HG03280 (cell line): Measurements from ENCODE around the gene USP10.
"Not testable (repeated sequence)": the region's sequence is repeated elsewhere in the genome, so short reads cannot be mapped to it uniquely, and the experiment has no call there.

Source experiments
- ATAC-seq: cut with Tn5 transposase; IDR thresholded peaks from one replicate; pipeline ENCODE4 v1.9.1; 2021; ENCODE audit warnings: mild to moderate bottlenecking, moderate library complexity; ENCODE audit not compliant: unreplicated experiment

USP10 gene

DNA sequence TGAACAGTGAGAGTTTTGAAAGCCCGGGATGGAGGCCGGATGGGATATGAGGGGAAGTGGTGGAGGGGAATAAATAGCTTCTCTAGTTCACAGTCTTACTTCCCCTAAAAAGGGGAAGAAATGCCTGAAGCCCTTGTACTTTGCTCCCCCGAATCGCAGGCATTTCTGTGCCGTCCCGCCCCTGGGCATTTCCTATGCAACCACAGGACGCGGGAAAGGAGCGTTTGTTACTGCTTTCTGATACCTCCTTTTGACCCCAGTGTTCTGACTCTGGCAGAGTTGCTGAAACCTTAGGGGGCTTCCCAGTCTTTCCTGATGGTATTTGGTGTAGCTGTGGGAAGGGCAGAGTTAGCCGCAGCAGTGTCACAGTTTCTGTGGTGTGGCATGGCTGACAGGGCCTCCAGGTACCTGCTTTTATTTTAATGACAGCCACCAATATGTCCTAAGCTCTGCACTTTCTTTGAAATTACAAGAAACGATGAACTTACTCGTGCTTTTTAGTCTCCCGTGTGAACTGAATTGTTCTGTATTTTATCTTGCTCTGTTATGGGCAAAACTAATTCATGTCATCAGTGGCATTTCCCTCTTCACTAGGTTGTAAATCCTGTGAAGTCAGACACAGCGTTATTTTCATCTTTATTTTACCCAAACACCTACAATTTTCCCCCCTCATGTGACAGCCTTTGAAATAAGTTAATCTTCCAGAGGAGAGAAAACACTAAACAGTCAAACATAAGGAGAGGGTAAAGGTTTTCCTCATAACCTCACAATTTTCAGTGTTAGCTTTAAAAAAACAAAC, 27.1 kb downstream of the USP10 start:
- no peak for ATAC-seq

DNA sequence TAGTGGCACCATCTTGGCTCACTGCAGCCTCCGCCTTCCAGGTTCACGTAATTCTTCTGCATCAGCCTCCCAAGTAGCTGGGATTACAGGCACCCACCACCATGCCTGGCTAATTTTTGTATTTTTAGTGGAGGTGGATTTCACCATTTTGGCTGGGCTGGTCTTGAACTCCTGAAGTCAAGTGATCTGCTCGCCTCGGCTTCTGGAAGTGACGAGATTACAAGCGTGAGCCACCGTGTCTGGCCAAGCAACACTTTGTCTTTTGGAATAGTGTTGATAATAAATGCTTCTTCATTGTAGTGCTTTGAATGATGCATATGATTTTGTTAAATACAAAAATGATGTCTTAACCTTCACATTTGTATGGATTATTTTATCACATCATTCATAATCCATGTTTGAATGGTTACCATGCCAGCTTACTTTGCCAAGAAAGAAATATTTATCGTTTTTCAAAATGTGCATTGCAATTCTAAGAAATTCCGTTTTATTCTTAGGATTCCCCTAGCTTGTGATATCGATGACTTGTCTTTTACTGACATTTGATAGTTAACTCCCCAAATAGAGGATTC, 29.1 kb downstream of the USP10 start:
- ATAC-seq: no peak

DNA sequence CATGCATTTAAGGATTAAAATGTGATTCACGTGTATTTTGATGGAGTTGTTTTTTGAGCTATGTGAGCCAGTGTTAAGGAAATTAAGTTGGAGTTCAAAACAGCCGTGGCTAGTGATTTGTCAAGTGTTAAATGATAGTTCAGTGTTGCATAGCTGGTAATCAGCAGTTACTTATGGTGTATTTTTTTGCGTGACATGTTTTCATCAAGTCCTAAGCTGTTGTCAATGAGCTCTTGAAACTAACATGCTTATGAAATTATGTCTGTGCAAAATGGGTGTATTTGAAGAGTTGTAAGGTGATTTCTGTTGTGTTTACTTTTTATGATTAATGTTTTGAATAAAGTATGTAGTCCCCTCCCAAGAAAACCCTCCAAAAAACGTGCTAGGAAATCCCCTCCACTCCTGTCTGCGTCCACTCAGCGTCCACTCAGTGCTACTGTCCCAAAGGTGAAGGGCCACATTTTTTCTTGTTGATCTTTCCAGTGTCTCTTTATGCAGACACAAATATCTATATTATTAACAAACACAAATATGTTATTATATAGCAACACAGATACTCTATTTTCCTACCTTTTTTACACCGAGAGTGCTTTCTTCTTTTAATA, 30.0 kb downstream of the USP10 start:
- ATAC-seq: no peak

- no peak for ATAC-seq
Measured at GRCh38 chr16:84730406-84731106, 30.8 kb downstream of the USP10 start.

- not testable (repeated sequence) for ATAC-seq
Measured at GRCh38 chr16:84732332-84732673, 32.5 kb downstream of the USP10 start.

- ATAC-seq: no peak
Measured at GRCh38 chr16:84732674-84733352, 33.0 kb downstream of the USP10 start.

- ATAC-seq: no peak
Measured at GRCh38 chr16:84735849-84736586, 36.2 kb downstream of the USP10 start.

DNA sequence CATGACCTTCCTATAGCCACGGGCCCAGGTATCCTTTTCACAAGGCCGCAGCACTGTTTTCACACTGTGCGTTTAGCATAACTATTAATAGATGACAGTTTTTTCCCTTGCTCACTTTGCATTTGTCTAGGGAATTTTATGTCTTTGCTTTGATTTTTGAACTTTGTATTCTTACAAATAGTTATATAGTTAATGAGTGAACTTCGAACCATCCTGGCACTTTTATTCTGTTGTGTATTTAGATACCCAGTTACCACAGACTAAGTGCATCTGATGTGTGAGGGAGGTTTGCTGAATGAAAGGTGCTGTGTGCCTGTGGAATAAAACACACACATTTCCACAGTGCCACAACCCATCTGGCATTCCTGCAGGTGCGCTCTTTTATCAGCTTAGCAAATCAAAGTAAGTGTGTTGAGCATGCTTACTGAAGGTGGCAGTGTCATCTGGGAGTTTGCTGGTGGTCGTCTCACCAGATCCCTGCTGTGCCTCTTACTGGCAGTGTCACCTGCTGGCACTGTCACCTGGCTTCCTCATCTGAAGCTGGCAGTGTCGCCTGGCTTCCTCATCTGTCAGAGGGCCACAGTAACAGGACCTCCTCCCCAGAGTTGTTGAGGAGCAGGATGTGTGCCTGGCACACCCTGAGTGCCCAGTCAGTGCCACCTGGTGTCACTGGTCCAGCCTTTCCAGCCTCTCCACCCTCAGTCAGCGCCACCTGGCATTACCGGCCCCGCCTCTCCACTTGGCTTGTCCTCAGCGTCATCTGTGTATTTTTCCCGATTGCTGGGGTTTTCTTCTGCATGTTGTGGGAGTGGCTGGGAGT, 37.6 kb downstream of the USP10 start:
- ATAC-seq: no peak

GRCh38 chr16:84738255-84739038, 38.6 kb downstream of the USP10 start:
- ATAC-seq: peak; percentile 68

DNA sequence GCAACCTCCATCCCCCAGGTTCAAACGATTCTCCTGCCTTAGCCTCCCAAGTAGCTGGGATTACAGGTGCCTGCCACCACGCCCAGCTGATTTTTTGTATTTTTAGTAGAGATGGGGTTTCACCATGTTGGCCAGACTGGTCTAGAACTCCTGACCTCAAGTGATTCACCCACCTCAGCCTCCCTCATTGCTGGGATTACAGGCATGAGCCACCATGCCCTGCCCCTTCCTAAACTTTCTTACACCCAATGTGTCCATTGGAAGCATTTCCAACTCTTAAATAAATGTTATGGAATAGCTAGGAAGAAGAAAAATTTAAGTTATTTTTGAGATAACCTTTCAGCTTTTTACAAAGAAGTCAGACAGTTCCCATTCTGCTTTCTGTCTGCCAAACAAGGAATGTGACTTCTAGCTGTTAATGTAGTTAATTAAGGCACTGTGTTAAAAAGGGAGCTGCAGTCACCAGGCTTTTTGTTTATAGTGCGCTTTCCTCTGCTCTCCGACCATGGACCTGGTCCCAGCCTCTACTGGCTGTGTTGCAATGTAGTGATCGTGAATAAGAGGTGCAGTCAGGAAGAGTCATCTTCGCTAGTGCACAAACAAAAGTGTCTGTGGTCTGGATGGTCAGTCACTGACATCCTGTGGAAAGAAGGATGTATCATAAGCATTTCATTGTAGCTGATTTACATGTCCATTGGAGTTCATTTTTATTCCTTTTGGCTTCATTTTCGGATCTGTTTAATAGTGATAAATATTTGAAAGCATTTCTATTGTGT, 39.7 kb downstream of the USP10 start:
- ATAC-seq: no peak

DNA sequence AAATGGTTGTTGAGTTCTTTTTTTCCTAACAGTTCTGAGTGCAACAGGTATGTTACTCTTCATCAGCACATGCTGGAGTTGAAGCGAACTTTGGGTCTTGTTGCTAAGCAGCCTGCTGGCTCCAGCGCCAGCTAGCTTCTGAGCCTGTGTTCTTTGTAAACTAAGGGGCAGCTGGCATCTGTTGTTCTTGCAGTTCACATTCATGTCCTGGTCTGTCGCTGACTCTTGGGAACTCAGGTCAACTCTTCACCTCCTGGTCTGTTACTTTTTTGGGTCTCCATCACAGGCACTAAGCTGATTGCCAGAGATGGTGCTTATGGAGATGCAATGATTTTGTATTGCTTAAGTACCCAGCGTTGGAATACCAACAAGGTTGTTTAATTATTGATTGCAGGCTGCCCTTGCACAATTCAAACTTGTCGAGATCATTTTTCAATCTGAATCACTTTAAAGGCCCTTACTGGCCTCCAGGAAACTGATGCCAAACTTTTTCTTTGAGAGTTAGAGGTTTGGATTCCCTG, 40.9 kb downstream of the USP10 start:
- no peak for ATAC-seq

DNA sequence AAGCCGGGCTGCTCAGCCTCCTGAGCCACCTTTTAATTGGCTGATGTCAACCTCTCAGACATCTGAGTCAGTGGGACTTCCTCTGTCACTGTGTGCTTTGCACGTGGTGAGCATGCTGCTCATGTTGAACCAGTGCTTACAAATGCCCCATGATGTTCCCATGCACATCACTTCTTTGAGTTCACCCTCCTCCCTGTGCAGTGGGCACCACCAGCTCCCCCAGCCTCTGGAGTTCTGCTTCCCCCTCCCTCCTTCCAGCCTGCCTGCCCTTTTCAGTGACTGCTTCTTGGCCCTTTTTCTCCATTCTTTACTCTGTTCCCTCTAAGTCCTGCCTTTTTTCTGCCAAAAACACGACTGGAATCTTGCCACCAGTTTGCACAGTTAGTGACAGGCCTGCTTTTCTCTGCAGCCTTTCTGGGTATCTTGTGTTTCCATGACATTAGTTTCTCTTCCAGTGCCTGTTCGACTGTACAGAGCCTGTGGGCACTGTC, 41.6 kb downstream of the USP10 start:
- no peak for ATAC-seq

- ATAC-seq: no peak
Measured at GRCh38 chr16:84742641-84743092, 42.9 kb downstream of the USP10 start.

DNA sequence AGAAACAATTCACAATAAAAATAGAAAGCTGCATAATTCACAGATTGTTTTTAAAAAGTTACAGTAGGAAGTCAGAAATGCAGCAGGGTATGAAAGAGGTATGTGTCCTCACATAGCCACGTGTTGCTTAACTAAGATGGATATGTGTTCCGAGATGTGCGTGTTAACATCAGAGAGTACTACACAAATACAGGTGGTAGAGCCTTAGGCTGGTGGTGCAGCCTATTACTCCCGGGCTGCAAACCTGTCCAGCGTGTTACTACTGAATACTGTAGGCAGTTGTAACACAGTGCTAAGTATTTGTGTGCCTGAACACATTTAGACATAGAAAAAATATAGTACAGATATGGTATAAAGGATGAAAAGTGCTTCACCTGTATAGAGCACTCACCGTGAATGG, 46.4 kb downstream of the USP10 start:
- ATAC-seq: no peak

DNA sequence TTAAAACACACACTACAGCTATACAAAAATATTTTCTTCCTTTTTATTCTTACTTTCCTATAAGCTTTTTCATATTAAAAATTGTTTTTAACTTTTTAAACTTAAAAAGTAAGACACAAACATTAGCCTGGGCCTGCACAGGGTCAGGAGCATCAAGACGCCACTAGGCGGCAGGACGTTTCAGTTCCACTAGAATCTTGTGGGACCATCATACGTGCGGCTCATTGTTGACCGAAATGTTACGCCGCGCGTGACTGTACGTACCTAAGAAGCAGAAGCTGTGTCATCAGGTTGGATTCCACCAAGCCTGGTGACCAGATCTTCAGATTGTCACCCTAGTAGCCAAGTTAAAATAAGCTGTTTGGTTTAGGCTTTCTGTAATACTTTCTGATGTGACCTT, 47.1 kb downstream of the USP10 start:
- no peak for ATAC-seq

DNA sequence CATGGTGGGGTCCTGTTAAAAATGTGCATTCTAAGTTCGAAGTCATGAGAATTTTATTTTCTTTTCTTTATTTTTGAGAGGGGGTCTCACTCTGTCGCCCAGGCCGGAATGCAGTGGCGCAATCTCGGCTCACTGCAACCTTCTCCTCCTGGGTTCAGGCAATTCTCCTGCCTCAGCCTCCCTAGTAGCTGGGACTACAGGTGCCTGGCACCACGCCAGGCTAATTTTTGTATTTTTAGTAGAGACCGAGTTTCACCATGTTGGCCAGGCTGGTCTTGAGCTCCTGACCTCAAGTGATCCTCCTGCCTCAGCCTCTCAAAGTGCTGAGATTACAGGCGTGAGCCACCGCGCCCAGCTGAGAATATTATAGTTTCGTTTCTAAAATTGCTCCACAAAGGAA, 48.4 kb downstream of the USP10 start:
- not testable (repeated sequence) for ATAC-seq

- ATAC-seq: no peak
Measured at GRCh38 chr16:84749072-84749471, 49.3 kb downstream of the USP10 start.

DNA sequence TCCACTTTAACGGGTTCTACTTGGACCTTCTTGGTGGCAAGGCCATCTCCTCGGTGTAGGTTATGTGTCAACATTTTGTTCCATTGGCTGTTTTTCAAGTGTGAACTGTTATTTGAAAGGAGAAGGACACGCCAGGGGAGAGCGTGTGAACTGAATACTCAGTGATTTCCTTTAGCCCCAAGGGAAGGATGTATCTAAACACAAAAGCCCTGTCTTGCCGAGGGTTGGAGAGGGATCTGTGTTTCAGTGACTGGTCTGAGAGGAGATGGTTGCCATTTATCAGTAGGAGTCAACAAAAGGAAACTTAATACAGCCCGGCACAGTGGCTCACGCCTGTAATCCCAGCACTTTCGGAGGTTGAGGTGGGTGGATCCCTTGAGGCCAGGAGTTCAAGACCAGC, 50.0 kb downstream of the USP10 start:
- ATAC-seq: no peak
